Fibroblast of lung (primary cell): ENCODE measurements around the gene IFI44L. TPM values are rescaled to one million over a fixed set of nuclear protein-coding genes. Genes with fewer than 3 reads are reported as not detected.

Experiments
- DNase-seq, 2 donors: peaks; one replicate each; pipeline versions ENCODE4 v3.0.0 to v3.0.0-alpha.2; 2010; ENCODE audit warnings: low read depth in 2 of 2
- H2AFZ ChIP-seq: 2 replicates; pipeline ENCODE4 v1.5.1; 2012; ENCODE audit warnings: low read length, control low read depth, inconsistent platforms
- H3K27ac ChIP-seq: 2 replicates; pipeline ENCODE4 v1.5.1; 2011; ENCODE audit warnings: low read length, control low read depth; ENCODE audit not compliant: insufficient read depth
- H3K27me3 ChIP-seq: 2 replicates; pipeline ENCODE4 v1.5.1; 2011; ENCODE audit warnings: mild to moderate bottlenecking, low read length; ENCODE audit not compliant: control insufficient read depth, insufficient read depth
- H3K36me3 ChIP-seq: 2 replicates; pipeline ENCODE4 v1.5.1; 2011; ENCODE audit warnings: low read length; ENCODE audit not compliant: control insufficient read depth, insufficient read depth
- H3K4me1 ChIP-seq: 2 replicates; pipeline ENCODE4 v1.5.1; 2011; ENCODE audit warnings: low read length; ENCODE audit not compliant: control insufficient read depth, insufficient read depth; ENCODE audit errors: extremely low read depth
- H3K4me2 ChIP-seq: 2 replicates; pipeline ENCODE4 v1.5.1; 2011; ENCODE audit warnings: low read length, control low read depth; ENCODE audit not compliant: insufficient read depth; ENCODE audit errors: extremely low read depth
- H3K4me3 ChIP-seq, 4 experiments: fragments of 200-600 bp in 1 of 4; sonication (generic) in 1 of 4; replicated peaks in 1 of 4; 2 replicates each; pipeline ENCODE4 v1.5.1; 2011 to 2016; ENCODE audit warnings: low read length in 4 of 4, low read depth in 3 of 4, mild to moderate bottlenecking in 3 of 4, control low read depth in 2 of 4, inconsistent platforms in 1 of 4, mixed read lengths in 1 of 4; ENCODE audit not compliant: insufficient read depth in 1 of 4; ENCODE audit errors: control extremely low read depth in 1 of 4
- H3K79me2 ChIP-seq: 2 replicates; pipeline ENCODE4 v1.5.1; 2012; ENCODE audit warnings: mild to moderate bottlenecking, low read length, inconsistent platforms; ENCODE audit not compliant: control insufficient read depth, insufficient read depth
- H3K9ac ChIP-seq: 2 replicates; pipeline ENCODE4 v1.5.1; 2011; ENCODE audit warnings: mild to moderate bottlenecking, low read length, control low read depth; ENCODE audit not compliant: insufficient read depth
- H3K9me3 ChIP-seq: 2 replicates; pipeline ENCODE4 v1.5.1; 2012; ENCODE audit warnings: low read depth, low read length; ENCODE audit not compliant: control insufficient read depth, insufficient read depth
- H4K20me1 ChIP-seq: 2 replicates; pipeline ENCODE4 v1.5.1; 2011; ENCODE audit warnings: low read length; ENCODE audit not compliant: control insufficient read depth, insufficient read depth; ENCODE audit errors: extremely low read depth
- CTCF ChIP-seq, 2 donors: IDR thresholded peaks in 1 of 2; conservative IDR thresholded peaks in 1 of 2; 1 replicate in 1 of 2; 2 replicates in 1 of 2; pipeline ENCODE4 v1.5.1; 2011 to 2012; ENCODE audit warnings: low read length in 2 of 2, control low read depth in 1 of 2, inconsistent platforms in 1 of 2, low read depth in 1 of 2, mild to moderate bottlenecking in 1 of 2
- EZH2 ChIP-seq: IDR thresholded peaks from 2 replicates; pipeline ENCODE4 v1.5.1; 2012; ENCODE audit warnings: low read length, control low read depth, mild to moderate bottlenecking; ENCODE audit errors: missing control alignments
- polyA minus RNA-seq: library from RNA; depleted of rRNA, polyadenylated mRNA; stranded (reverse); fragments of >200 nt; gene quantifications from 2 replicates; pipeline ENCODE4 v1.2.3, GENCODE V29; 2011; ENCODE audit warnings: low replicate concordance
- polyA plus RNA-seq, 2 donors: library from polyadenylated mRNA; depleted of rRNA in 1 of 2; stranded (reverse) in 1 of 2; unstranded in 1 of 2; fragments of >200 nt; gene quantifications; 2 replicates each; pipeline ENCODE4 v1.2.1, GENCODE V29; 2011 to 2012; ENCODE audit warnings: missing spikeins in 1 of 2
- total RNA-seq: library from RNA; depleted of rRNA; stranded (reverse); fragments of >200 nt; gene quantifications from 2 replicates; pipeline ENCODE4 v1.2.1, GENCODE V29; 2014

IFI44L gene
- total RNA-seq (2.1 TPM in 2 replicates), polyA plus RNA-seq (0.52 and 0.59 TPM in 2 replicates), polyA minus RNA-seq (not detected in 2 replicates)
- polyA plus RNA-seq (2012): 0.41 and 0.58 TPM in 2 replicates

DNA sequence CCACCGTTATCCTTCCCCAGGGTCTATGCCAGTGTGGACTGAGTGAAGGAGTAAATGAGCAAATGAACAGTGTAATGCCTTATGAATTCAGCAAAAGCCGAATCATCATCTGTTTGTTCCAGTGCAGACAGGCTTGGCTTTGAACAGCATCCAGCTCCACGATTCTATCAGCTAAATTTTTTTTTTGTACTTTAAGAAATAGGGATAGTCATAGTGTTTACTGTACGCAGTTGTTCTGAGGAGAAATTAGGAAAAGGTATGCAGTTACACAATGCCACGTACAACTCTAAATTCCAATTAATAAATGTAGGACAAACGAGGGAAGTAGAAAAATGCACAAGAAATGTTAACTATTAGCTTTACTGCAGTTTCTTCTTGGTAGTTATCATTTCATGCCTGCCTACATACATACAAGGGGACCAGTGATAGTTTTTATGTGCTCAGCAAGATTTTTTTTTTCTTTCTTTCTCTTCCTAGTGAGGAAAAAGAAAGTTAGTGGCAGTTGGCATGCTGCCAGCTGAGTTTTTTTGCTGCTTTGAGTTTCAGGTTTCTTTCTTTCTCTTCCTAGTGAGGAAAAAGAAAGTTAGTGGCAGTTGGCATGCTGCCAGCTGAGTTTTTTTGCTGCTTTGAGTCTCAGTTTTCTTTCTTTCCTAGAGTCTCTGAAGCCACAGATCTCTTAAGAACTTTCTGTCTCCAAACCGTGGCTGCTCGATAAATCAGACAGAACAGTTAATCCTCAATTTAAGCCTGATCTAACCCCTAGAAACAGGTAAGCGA is at the start of gene IFI44L:
Gene IFI44L (plus strand): TSS at position 646 of the 777 bp plus-strand sequence. CDS start 7,468 bp downstream, outside the sequence.
- peak within 1 kb of the TSS; percentile 31 to 65 (median 46) for H3K4me3 ChIP-seq
- peak; percentile 62 to 73 for DNase-seq

GRCh38 chr1:78570539-78570938 is 49.7 kb upstream of the IFI44L start:
- no peaks in the 10 kb centered on the region for H3K79me2 ChIP-seq
- TF ChIP-seq EZH2 (no peak), CTCF (conservative IDR thresholded peaks at IDR 0.05 in 1 of 2, IDR thresholded peaks at IDR 0.05 in 1 of 2; ENCODE audit: low read depth in 1 of 2, low read length in 2 of 2) (no peak)

More for the DNA sequence above, at the start of gene IFI44L:
- Histone ChIP-seq H4K20me1 (no peaks in the 10 kb centered on the region), H3K4me1 (no peaks in the 10 kb centered on the region), H3K9ac (no peak within 1 kb of the TSS), H3K27me3 (no peaks in the 10 kb centered on the region), H3K4me2 (peak within 1 kb of the TSS; percentile 64), H2AFZ (peak within 1 kb of the TSS; percentile 70), H3K36me3 (no peaks in the 10 kb centered on the region), H3K9me3 (no peaks in the 10 kb centered on the region), H3K79me2 (no peaks in the 10 kb centered on the region), H3K27ac (peak within 1 kb of the TSS; percentile 33)
- TF ChIP-seq EZH2: no peak

DNA sequence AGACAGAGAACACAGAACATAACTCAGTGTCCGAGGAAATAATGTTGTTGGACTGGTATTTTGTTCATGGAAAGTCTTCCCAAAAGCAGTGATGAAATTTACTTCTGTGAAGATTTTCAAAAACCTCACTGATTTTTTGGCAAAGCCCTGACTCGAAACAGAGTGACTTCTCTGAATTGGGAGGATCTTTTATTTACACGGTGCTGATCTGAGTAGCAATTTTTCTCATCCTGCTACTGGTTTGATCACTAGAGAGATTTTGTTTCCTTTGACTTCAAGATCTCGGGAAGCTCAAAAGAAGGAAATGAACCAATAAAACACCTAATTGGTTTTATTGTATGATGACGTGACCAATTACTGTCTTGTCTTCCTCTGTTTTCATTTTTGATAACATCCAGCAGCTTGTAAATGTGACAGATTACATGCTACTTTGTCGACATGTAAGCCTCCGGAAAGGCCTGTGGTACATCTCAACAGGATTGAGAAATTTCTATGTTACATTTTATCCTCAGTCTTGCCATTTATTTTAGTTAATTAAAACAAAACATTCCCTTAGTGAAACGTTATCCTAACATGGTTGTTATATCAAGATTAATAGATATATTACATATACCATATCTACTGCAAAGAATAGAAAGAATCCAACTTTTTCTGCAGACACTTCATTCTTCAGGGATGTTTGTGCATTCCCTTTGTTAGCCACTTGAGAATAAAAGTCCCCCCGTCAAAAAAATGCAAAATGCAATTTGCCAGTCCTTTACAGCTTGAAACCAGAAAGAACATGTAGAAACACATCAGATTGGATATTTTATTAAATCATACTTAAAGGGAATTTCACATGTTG is 42.8 kb upstream of the IFI44L start:
- H3K36me3 ChIP-seq: no peaks in the 10 kb centered on the region
- H3K27me3 ChIP-seq: no peaks in the 10 kb centered on the region
- no peaks in the 10 kb centered on the region for H3K9me3 ChIP-seq
- H4K20me1 ChIP-seq: no peaks in the 10 kb centered on the region
- no peak overlapping the region for H3K9ac ChIP-seq
- H3K4me2 ChIP-seq: peak overlapping the region; percentile 29
- DNase-seq: peak in 1 of 2 donors; percentile 27
- H2AFZ ChIP-seq: peak overlapping the region; percentile 77
- H3K4me1 ChIP-seq: no peaks in the 10 kb centered on the region
- TF ChIP-seq EZH2 (no peak), CTCF (conservative IDR thresholded peaks at IDR 0.05 in 1 of 2, IDR thresholded peaks at IDR 0.05 in 1 of 2; ENCODE audit: low read depth in 1 of 2, low read length in 2 of 2) (no peak)
- H3K27ac ChIP-seq: no peak overlapping the region
- no peaks in the 10 kb centered on the region for H3K79me2 ChIP-seq
- H3K4me3 ChIP-seq: peak overlapping the region in 1 of 4 experiments; percentile 3

More at GRCh38 chr1:78570539-78570938, 49.7 kb upstream of the IFI44L start:
- Histone ChIP-seq H3K4me3 (no peak overlapping the region), H3K27ac (no peak overlapping the region), H3K9me3 (no peaks in the 10 kb centered on the region), H3K4me1 (no peaks in the 10 kb centered on the region), H3K4me2 (no peak overlapping the region), H3K27me3 (no peaks in the 10 kb centered on the region), H3K36me3 (no peaks in the 10 kb centered on the region), H2AFZ (no peak overlapping the region), H3K9ac (no peak overlapping the region), H4K20me1 (no peaks in the 10 kb centered on the region)
- DNase-seq: no peak
